HFF-Myc (cell line): ENCODE data around the gene ARHGEF4.

Experiments
- DNase-seq: peaks from one replicate; pipeline ENCODE4 v3.0.0-alpha.2; 2011; ENCODE audit warnings: low read depth; ENCODE audit errors: extremely low read depth
- H3K4me3 ChIP-seq: replicated peaks from 2 replicates; pipeline ENCODE4 v1.5.1; 2011; ENCODE audit warnings: low read depth, mild to moderate bottlenecking, control low read depth, low read length
- CTCF ChIP-seq: IDR thresholded peaks from 2 replicates; pipeline ENCODE4 v1.5.1; 2012; ENCODE audit warnings: mild to moderate bottlenecking, low read depth, low read length, control low read depth; ENCODE audit errors: missing control alignments

The ARHGEF4 gene

DNA sequence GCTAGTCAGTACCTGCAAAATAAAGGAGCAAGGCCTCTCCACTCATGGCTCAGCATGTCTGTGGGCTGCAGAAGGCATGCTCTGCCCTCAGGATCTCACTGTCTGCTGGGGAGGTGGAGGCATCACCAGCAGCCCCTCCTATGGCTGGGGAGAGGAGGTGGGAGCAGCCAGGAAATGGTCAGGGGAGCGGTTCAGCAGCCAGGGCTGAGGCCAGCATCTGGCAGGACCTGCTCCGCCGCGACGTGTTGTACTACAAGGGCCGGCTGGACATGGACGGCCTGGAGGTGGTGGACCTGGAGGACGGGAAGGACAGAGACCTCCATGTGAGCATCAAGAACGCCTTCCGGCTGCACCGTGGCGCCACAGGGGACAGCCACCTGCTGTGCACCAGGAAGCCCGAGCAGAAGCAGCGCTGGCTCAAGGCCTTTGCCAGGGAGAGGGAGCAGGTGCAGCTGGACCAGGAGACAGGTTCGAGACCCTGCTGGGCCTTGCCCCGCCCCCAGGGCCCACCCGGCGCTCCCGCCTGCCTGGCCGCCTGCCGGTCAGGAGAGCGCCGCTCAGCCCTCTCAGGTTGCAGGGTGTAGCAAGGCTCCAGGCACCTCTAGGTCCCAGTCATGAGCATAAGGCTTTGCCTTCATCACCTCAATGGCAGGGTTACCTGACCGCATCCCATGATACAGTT lies 207.5 kb downstream of the ARHGEF4 start:
- H3K4me3 ChIP-seq = no peak overlapping the region
- TF ChIP-seq CTCF = no peak
- DNase-seq = no peak

- DNase-seq = no peak
- H3K4me3 ChIP-seq = no peak overlapping the region
- TF ChIP-seq CTCF = no peak
Measured at GRCh38 chr2:131044757-131045150, 208.0 kb downstream of the ARHGEF4 start.

GRCh38 chr2:131045286-131046027 lies 208.7 kb downstream of the ARHGEF4 start:
- no peak overlapping the region for H3K4me3 ChIP-seq
- TF ChIP-seq CTCF = no peak
- no peak for DNase-seq

- TF ChIP-seq CTCF = no peak
- no peak for DNase-seq
- H3K4me3 ChIP-seq = no peak overlapping the region
Measured at GRCh38 chr2:131046028-131046917, 209.6 kb downstream of the ARHGEF4 start.

DNA sequence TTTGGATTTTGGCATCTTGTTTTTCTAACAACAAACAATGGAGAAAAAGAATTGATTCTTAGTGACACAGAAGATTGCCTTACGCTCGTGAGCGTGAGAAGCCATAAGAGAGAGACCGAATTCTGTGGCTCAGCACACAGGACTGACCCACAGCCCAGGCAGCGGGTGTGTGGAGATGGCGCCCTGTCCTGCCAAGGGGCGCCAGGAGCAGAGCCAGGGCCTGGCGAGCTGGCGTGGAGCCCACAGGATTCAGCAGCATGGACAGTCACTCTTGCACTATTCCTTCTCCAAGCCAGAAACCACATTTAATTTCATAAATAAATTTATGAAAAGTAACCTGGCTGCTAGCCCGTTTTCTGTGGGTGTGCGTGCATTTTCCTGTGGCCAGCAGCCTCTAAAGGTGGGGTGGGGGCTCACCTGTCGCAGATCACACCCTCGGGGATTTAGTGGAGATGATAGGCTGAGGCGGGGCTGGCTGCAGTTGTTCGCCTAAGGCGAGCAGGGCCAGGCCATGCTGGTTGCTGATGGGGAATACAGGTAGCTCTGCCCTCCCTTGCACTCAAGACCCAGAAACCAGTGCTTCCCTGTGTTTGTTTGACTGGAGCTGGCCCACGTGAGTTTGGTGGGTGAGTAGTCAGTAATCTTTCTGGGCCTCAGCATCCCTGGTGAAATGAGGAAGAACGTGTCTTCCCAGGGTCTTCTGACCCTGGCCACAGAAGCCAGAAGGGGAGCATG lies 210.4 kb downstream of the ARHGEF4 start:
- DNase-seq = no peak
- no peak overlapping the region for H3K4me3 ChIP-seq
- no peak for TF ChIP-seq CTCF

DNA sequence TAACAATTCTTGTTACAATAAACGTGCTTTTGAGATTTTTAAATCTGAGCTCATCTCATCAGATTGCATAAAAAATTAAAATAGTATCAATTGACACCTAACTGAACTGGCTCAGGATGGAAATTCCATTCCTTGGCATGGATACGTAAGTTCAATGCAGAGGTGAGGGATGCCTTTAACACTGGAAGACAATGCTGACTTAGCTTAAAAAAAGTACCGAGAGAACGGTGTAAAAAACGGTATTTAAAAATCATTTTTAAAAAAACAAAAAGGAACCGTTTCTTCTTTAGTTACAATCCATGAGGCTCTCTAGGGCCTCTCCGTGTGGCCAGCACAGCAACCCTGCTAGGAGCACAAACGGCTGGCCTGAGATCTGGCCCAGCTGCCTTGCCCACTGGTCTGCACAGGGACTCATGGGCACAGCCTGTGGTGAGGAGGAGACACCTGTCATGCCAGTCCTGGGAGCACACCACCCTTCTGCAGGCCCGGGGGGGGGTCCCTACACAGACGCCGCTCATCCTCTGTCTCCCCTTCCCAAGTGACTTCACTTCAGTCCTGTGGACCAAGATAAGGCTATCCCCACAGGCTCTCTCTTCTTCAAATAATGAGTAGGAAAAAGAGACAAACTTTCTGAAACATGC lies 211.3 kb downstream of the ARHGEF4 start:
- DNase-seq = no peak
- TF ChIP-seq CTCF = no peak
- no peak overlapping the region for H3K4me3 ChIP-seq
